PFSK-1 (cell line): ENCODE measurements around the gene FRMD4B.

Source experiments
- FOXP2 ChIP-seq: optimal IDR thresholded peaks from 2 replicates; pipeline ENCODE3; 2011; ENCODE audit warnings: borderline replicate concordance, control low read depth, inconsistent platforms; ENCODE audit not compliant: insufficient read depth; ENCODE audit errors: extremely low read length, extremely low read depth
- POLR2AphosphoS5 ChIP-seq: IDR thresholded peaks from 2 replicates; pipeline ENCODE4 v1.6.1; 2012; ENCODE audit warnings: low read depth, mild to moderate bottlenecking, control low read depth, low read length, moderate library complexity
- REST ChIP-seq, 2 experiments: IDR thresholded peaks; 2 replicates each; pipeline versions ENCODE4 v1.6.1 to v1.8.0; 2011 to 2012; ENCODE audit warnings: low read depth in 2 of 2, low read length in 2 of 2, control low read depth in 1 of 2, inconsistent platforms in 1 of 2, mild to moderate bottlenecking in 1 of 2, moderate library complexity in 1 of 2; ENCODE audit not compliant: insufficient read depth in 1 of 2
- SIN3A ChIP-seq: IDR thresholded peaks from 2 replicates; pipeline ENCODE4 v1.6.1; 2012; ENCODE audit warnings: mild to moderate bottlenecking, low read length, moderate library complexity, borderline replicate concordance; ENCODE audit not compliant: insufficient read depth
- TAF1 ChIP-seq: IDR thresholded peaks from 2 replicates; pipeline ENCODE4 v1.6.1; 2012; ENCODE audit warnings: low read length, control low read depth, borderline replicate concordance; ENCODE audit not compliant: insufficient read depth

FRMD4B gene

GRCh38 chr3:69329892-69330291 is 56.0 kb downstream of the FRMD4B start:
- TF ChIP-seq TAF1 = no peak
- no peak for TF ChIP-seq REST (IDR thresholded peaks at IDR 0.05; ENCODE audit: insufficient read depth in 1 of 2, low read depth in 2 of 2, low read length in 2 of 2)
- no peak for TF ChIP-seq POLR2AphosphoS5
- TF ChIP-seq FOXP2 = no peak
- no peak for TF ChIP-seq SIN3A

DNA sequence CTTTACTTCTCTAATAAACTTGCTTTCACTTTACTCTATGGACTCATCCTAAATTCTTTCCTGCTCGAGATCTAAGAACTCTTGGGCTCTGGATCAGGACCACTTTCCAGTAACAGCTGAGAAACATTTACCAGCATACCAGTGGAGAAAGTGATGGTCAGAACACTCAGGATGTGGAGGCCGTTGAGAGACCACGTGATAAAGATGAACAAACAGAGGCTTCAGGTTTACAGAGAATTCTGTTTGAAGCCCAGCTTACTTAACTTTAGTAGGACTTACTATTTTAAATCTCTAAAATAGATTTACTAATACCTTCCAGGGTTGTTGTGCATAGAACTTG is 57.0 kb downstream of the FRMD4B start:
- no peak for TF ChIP-seq FOXP2
- TF ChIP-seq TAF1 = no peak
- no peak for TF ChIP-seq REST (IDR thresholded peaks at IDR 0.05; ENCODE audit: insufficient read depth in 1 of 2, low read depth in 2 of 2, low read length in 2 of 2)
- TF ChIP-seq SIN3A = no peak
- no peak for TF ChIP-seq POLR2AphosphoS5

- TF ChIP-seq TAF1 (no peak), POLR2AphosphoS5 (no peak), FOXP2 (no peak), REST (IDR thresholded peaks at IDR 0.05; ENCODE audit: insufficient read depth in 1 of 2, low read depth in 2 of 2, low read length in 2 of 2) (no peak), SIN3A (no peak)
Measured at GRCh38 chr3:69328103-69328962, 57.6 kb downstream of the FRMD4B start.

- TF ChIP-seq FOXP2 (no peak), REST (IDR thresholded peaks at IDR 0.05; ENCODE audit: insufficient read depth in 1 of 2, low read depth in 2 of 2, low read length in 2 of 2) (no peak), POLR2AphosphoS5 (no peak), TAF1 (no peak), SIN3A (no peak)
Measured at GRCh38 chr3:69326855-69327300, 59.0 kb downstream of the FRMD4B start.

- TF ChIP-seq REST (IDR thresholded peaks at IDR 0.05; ENCODE audit: insufficient read depth in 1 of 2, low read depth in 2 of 2, low read length in 2 of 2) (no peak), TAF1 (no peak), SIN3A (no peak), POLR2AphosphoS5 (no peak)
Measured at GRCh38 chr3:69325151-69325550, 60.7 kb downstream of the FRMD4B start.
